MM.1S (cell line): ENCODE data around the gene NRG3.

ENCODE experiments used
- CTCF ChIP-seq: fragments of 300-600 bp; sonication (generic); IDR thresholded peaks from 2 replicates; pipeline ENCODE4 v1.5.1; 2016; ENCODE audit warnings: antibody characterized with exemption, low read length, mixed read lengths
- EZH2 ChIP-seq: fragments of 300-600 bp; sonication (generic); optimal IDR thresholded peaks from 2 replicates; pipeline ENCODE3; 2017; ENCODE audit warnings: low read depth, mild to moderate bottlenecking, antibody characterized with exemption, low read length, mixed read lengths
- EZH2phosphoT487 ChIP-seq: fragments of 300-600 bp; sonication (generic); IDR thresholded peaks from 2 replicates; pipeline ENCODE4 v1.6.1; 2018; ENCODE audit warnings: antibody characterized with exemption, low read length

- TF ChIP-seq EZH2phosphoT487: no peak
- TF ChIP-seq CTCF: no peak
- no peak for TF ChIP-seq EZH2
These were observed 165.3 kb downstream of the NRG3 start for GRCh38 chr10:82040336-82040735.
